HepG2 (cell line): Measurements from ENCODE around the gene CFAP119. TPM values are rescaled to one million over a fixed set of nuclear protein-coding genes. Genes with fewer than 3 reads are reported as not detected.

Experiments used
- BRF2 ChIP-seq: sonication (generic); formaldehyde crosslinking; IDR thresholded peaks from 2 replicates; pipeline ENCODE4 v1.8.1; 2022; ENCODE audit warnings: mild to moderate bottlenecking, missing genetic modification reagents
- HNF4A ChIP-seq: sonication (generic); formaldehyde crosslinking; IDR thresholded peaks from 2 replicates; pipeline ENCODE4 v1.4.0; 2020; ENCODE audit warnings: missing genetic modification reagents
- KLF6 ChIP-seq: IDR thresholded peaks from 2 replicates; pipeline ENCODE4 v1.8.0; 2016; ENCODE audit warnings: missing biosample characterization, missing genetic modification reagents
- MXI1 ChIP-seq: IDR thresholded peaks from 3 replicates; pipeline ENCODE4 v1.6.1; 2012; ENCODE audit warnings: low read depth, low read length, inconsistent platforms, borderline replicate concordance
- PTBP1 ChIP-seq: fragments of 200-400 bp; formaldehyde crosslinking; IDR thresholded peaks from 2 replicates; pipeline ENCODE4 v1.6.1; 2018; ENCODE audit warnings: low read length, low read depth; ENCODE audit not compliant: poor library complexity, severe bottlenecking
- REST ChIP-seq, 2 experiments: IDR thresholded peaks; 2 replicates each; pipeline ENCODE4 v1.6.1; 2011 to 2012; ENCODE audit warnings: low read length in 2 of 2, borderline replicate concordance in 1 of 2, low read depth in 1 of 2, mild to moderate bottlenecking in 1 of 2, moderate library complexity in 1 of 2
- SPEN ChIP-seq: sonication (generic); formaldehyde crosslinking; IDR thresholded peaks from 2 replicates; pipeline ENCODE4 v1.5.1; 2020; ENCODE audit warnings: low read depth, mild to moderate bottlenecking, missing genetic modification reagents
- ZMYM2 ChIP-seq: sonication (generic); formaldehyde crosslinking; IDR thresholded peaks from 2 replicates; pipeline ENCODE4 v1.8.0; 2022; ENCODE audit warnings: mild to moderate bottlenecking, missing genetic modification reagents
- ZNF143 ChIP-seq: sonication (generic); formaldehyde crosslinking; IDR thresholded peaks from 2 replicates; pipeline ENCODE4 v1.4.0; 2020; ENCODE audit warnings: missing genetic modification reagents
- ZNF160 ChIP-seq: sonication (generic); formaldehyde crosslinking; IDR thresholded peaks from 2 replicates; pipeline ENCODE4 v1.8.0; 2022; ENCODE audit warnings: mild to moderate bottlenecking, inconsistent platforms, missing genetic modification reagents
- polyA plus RNA-seq, 8 experiments: library from polyadenylated mRNA; depleted of rRNA in 3 of 8; stranded (reverse) in 7 of 8; unstranded in 1 of 8; fragments of >200 nt; fragmentation: Illumina TruSeq in 4 of 8; extraction: Trizol in 4 of 8; gene quantifications; 2 replicates each; pipeline versions ENCODE4 v1.2.1 to v1.2.3, GENCODE V29; 2011 to 2016; ENCODE audit warnings: low read depth in 4 of 8, missing spikeins in 1 of 8, mixed read lengths in 1 of 8; ENCODE audit not compliant: insufficient read depth in 1 of 8
- total RNA-seq, 5 experiments: library from RNA; depleted of rRNA; stranded (reverse); fragments of >200 nt; fragmentation: Illumina TruSeq; extraction: Trizol; gene quantifications; 2 replicates each; pipeline ENCODE4 v1.2.3, GENCODE V29; 2016; ENCODE audit warnings: low read depth in 1 of 5

CFAP119 gene
- total and polyA plus RNA-seq, 2 of the 13 experiments (the other 11 are each of a cell fraction or from before 2014, with no cell fraction given), result 6.4 TPM

GRCh38 chr16:30787613-30788378, 25.9 kb upstream of the CFAP119 start (continued):
- TF ChIP-seq REST (IDR thresholded peaks at IDR 0.05; ENCODE audit: borderline replicate concordance in 1 of 2, low read depth in 1 of 2, low read length in 2 of 2) (peak in 1 of 2 experiments; percentile 61; a peak in 1 of 4 replicates), ZMYM2 (CRISPR knock-in tag) (peak; percentile 92; the same call in 1 of the 2 replicates), PTBP1 (no peak), HNF4A (CRISPR knock-in tag) (peak; percentile 83), KLF6 (CRISPR knock-in tag) (no peak), ZNF143 (CRISPR knock-in tag) (peak; percentile 77), ZNF160 (CRISPR knock-in tag) (0 out of 2 replicates have a peak, but pooled peaks have one; percentile 24), BRF2 (CRISPR knock-in tag) (no peak), SPEN (CRISPR knock-in tag) (peak; percentile 63; the same call in 1 of the 2 replicates), MXI1 (0 out of 3 replicates have a peak, but pooled peaks have one; percentile 3)
